ENCODE data around the gene RIPK1.

RIPK1 gene

DNA sequence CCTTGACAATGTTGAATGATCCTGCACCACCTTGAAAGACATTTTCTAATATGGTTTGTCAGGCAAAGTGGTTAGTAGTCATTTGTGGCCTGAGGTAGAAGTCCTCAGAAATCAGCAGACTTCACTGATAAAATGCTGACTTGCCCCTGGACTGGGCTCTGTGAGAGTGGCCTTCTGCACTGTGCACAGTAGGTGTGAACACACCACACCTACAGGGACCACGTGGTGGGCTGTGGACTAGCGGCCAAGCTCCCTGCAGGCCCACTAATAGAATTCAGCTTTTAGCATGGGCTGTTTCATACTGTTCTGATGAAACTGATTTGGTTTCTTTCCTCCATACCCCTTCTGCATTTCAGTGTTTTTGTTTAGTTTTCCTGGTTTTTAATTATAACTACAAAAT is 57.5 kb downstream of the RIPK1 start:
- Histone ChIP-seq H3K27me3 (ENCODE audit: insufficient read depth, poor library complexity, severe bottlenecking) (no peaks in the 10 kb centered on the region), H3K4me3 (replicated peaks; ENCODE audit: insufficient read depth, low read length) (no peak overlapping the region), H3K27ac (replicated peaks) (no peak overlapping the region)
- no peak for DNase-seq (ENCODE audit: low read depth in 1 of 2, low spot score in 1 of 2)
- no peak for TF ChIP-seq POLR2AphosphoS5 (IDR thresholded peaks at IDR 0.05; ENCODE audit: low read depth)
- no peak for TF ChIP-seq SPI1 (IDR thresholded peaks at IDR 0.05; ENCODE audit: borderline replicate concordance, low read depth)
- TF ChIP-seq, protein P1, sequence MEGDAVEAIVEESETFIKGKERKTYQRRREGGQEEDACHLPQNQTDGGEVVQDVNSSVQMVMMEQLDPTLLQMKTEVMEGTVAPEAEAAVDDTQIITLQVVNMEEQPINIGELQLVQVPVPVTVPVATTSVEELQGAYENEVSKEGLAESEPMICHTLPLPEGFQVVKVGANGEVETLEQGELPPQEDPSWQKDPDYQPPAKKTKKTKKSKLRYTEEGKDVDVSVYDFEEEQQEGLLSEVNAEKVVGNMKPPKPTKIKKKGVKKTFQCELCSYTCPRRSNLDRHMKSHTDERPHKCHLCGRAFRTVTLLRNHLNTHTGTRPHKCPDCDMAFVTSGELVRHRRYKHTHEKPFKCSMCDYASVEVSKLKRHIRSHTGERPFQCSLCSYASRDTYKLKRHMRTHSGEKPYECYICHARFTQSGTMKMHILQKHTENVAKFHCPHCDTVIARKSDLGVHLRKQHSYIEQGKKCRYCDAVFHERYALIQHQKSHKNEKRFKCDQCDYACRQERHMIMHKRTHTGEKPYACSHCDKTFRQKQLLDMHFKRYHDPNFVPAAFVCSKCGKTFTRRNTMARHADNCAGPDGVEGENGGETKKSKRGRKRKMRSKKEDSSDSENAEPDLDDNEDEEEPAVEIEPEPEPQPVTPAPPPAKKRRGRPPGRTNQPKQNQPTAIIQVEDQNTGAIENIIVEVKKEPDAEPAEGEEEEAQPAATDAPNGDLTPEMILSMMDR (IDR thresholded peaks at IDR 0.05; ENCODE audit: insufficient read depth, low read length) = no peak
- TF ChIP-seq GABPA (IDR thresholded peaks at IDR 0.05; ENCODE audit: low read depth) = no peak
- TF ChIP-seq, protein P2, sequence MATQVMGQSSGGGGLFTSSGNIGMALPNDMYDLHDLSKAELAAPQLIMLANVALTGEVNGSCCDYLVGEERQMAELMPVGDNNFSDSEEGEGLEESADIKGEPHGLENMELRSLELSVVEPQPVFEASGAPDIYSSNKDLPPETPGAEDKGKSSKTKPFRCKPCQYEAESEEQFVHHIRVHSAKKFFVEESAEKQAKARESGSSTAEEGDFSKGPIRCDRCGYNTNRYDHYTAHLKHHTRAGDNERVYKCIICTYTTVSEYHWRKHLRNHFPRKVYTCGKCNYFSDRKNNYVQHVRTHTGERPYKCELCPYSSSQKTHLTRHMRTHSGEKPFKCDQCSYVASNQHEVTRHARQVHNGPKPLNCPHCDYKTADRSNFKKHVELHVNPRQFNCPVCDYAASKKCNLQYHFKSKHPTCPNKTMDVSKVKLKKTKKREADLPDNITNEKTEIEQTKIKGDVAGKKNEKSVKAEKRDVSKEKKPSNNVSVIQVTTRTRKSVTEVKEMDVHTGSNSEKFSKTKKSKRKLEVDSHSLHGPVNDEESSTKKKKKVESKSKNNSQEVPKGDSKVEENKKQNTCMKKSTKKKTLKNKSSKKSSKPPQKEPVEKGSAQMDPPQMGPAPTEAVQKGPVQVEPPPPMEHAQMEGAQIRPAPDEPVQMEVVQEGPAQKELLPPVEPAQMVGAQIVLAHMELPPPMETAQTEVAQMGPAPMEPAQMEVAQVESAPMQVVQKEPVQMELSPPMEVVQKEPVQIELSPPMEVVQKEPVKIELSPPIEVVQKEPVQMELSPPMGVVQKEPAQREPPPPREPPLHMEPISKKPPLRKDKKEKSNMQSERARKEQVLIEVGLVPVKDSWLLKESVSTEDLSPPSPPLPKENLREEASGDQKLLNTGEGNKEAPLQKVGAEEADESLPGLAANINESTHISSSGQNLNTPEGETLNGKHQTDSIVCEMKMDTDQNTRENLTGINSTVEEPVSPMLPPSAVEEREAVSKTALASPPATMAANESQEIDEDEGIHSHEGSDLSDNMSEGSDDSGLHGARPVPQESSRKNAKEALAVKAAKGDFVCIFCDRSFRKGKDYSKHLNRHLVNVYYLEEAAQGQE (IDR thresholded peaks at IDR 0.05; ENCODE audit: insufficient replicate concordance, low read depth) = no peak

DNA sequence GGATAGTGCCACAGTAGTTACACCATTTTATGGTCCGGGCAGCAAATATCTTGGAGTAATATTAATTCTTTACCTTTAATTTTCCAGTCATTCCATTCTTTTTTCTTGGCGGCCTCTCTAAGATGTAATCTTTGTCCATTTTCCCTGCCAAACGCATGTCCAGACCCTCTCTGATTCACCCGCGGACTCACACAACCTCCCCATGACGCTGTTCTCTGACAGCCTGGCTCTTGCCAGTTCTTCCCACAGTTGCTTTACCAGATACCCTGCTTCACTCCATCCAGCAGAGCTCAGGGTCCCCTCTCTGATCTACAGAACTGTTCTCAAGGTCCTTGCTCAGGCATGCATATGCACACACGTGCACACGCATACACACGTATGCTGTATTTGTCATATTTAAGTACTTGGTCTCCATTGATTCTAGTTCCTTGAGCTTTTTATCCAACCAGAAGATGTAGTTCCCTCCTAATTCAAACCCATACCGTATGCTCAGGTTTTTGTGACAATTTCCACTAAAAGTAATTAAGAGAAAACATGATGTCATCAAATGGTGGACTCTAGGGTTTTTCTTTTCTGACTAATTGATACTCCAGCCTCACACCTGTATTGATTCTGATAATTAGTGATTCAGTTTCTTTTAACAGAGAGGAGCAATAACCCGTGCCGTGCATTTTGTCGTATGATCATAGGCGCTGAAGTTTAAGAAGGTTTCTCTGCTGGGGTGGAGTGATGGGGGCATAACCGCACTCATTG is 60.2 kb downstream of the RIPK1 start:
- Histone ChIP-seq H3K4me3 (replicated peaks; ENCODE audit: insufficient read depth, low read length) (no peak overlapping the region), H3K27me3 (ENCODE audit: insufficient read depth, poor library complexity, severe bottlenecking) (no peaks in the 10 kb centered on the region)
- no peak for DNase-seq (ENCODE audit: low read depth in 1 of 2, low spot score in 1 of 2)

DNA sequence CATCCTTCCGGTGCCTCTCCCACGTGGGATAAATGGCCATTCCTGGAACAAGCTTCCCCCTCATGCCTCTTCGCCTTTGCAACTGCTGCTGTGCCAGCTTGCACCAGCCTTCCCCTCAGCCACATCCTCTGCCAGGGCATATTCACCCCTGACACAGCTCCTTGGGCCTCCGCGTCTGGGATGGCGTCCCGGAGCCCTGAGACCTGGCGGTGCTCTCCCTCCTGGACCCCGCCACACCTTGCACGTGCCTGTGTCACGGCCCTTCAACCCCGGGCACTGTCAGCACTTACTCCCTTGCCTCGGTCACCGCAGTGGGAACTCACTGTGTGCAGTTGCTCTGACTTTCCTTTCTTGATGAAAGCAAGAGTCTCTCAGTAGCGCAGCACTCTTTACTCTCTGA is 63.4 kb downstream of the RIPK1 start:
- Histone ChIP-seq H3K27me3 (ENCODE audit: insufficient read depth, poor library complexity, severe bottlenecking) (no peaks in the 10 kb centered on the region), H3K4me3 (replicated peaks; ENCODE audit: insufficient read depth, low read length) (no peak overlapping the region), H3K27ac (replicated peaks) (no peak overlapping the region)
- TF ChIP-seq POLR2AphosphoS5 (IDR thresholded peaks at IDR 0.05; ENCODE audit: low read depth) = no peak
- TF ChIP-seq, protein P2 (IDR thresholded peaks at IDR 0.05; ENCODE audit: insufficient replicate concordance, low read depth) = no peak
- no peak for TF ChIP-seq SPI1 (IDR thresholded peaks at IDR 0.05; ENCODE audit: borderline replicate concordance, low read depth)
- TF ChIP-seq, protein P1 (IDR thresholded peaks at IDR 0.05; ENCODE audit: insufficient read depth, low read length) = no peak
- no peak for DNase-seq (ENCODE audit: low read depth in 1 of 2, low spot score in 1 of 2)

More for the DNA sequence above, 60.2 kb downstream of the RIPK1 start:
- H3K27ac ChIP-seq (replicated peaks) = no peak overlapping the region
- TF ChIP-seq, protein P1 (IDR thresholded peaks at IDR 0.05; ENCODE audit: insufficient read depth, low read length) = no peak
- TF ChIP-seq, protein P2 (IDR thresholded peaks at IDR 0.05; ENCODE audit: insufficient replicate concordance, low read depth) = no peak
- no peak for TF ChIP-seq POLR2AphosphoS5 (IDR thresholded peaks at IDR 0.05; ENCODE audit: low read depth)
- TF ChIP-seq GABPA (IDR thresholded peaks at IDR 0.05; ENCODE audit: low read depth) = no peak
- no peak for TF ChIP-seq SPI1 (IDR thresholded peaks at IDR 0.05; ENCODE audit: borderline replicate concordance, low read depth)
